HFFc6 (cell line): ENCODE results near the gene MCRS1. TPM values are rescaled to one million over a fixed set of nuclear protein-coding genes. Genes with fewer than 3 reads are reported as not detected.

ENCODE experiments used
- DNase-seq: peaks from one replicate; pipeline ENCODE4 v3.0.0-alpha.2; 2018
- H3K27ac Mint-ChIP-seq: 2 replicates; pipeline ENCODE4 v1.8.0; 2020; ENCODE audit warnings: mild to moderate bottlenecking, mixed read lengths
- H3K27me3 Mint-ChIP-seq: 2 replicates; pipeline ENCODE4 v1.8.0; 2021; ENCODE audit warnings: mild to moderate bottlenecking, moderate library complexity, mixed read lengths; ENCODE audit not compliant: insufficient read depth
- H3K36me3 Mint-ChIP-seq: 2 replicates; pipeline ENCODE4 v1.8.0; 2021; ENCODE audit warnings: low read depth, mixed read lengths
- H3K4me1 Mint-ChIP-seq: 2 replicates; pipeline ENCODE4 v1.8.0; 2020; ENCODE audit warnings: low read depth, mixed read lengths
- H3K4me3 Mint-ChIP-seq: 2 replicates; pipeline ENCODE4 v1.8.0; 2020; ENCODE audit warnings: mild to moderate bottlenecking, moderate library complexity, mixed read lengths
- H3K9me3 Mint-ChIP-seq: 2 replicates; pipeline ENCODE4 v1.8.0; 2020; ENCODE audit warnings: mild to moderate bottlenecking, mixed read lengths
- total RNA-seq, 6 experiments: library from RNA; stranded (reverse); fragmentation: NEBNext Ultra II Directional; extraction: Animal tissue kit (Norgen Biotek cat#: 25700); gene quantifications; 2 replicates in 1 of 6; 3 replicates in 5 of 6; pipeline ENCODE4 v1.2.3, GENCODE V29; 2021
- TF ChIP-seq, protein P1 (sequence below): fragments of 200-600 bp; sonication (generic); IDR thresholded peaks from 2 replicates; pipeline ENCODE4 v1.5.0; 2021; ENCODE audit warnings: antibody characterized with exemption, mild to moderate bottlenecking

MCRS1 gene
- total RNA-seq, 6 experiments from 2014 or later: 46.2 to 59.8 (median 55.4) TPM

DNA sequence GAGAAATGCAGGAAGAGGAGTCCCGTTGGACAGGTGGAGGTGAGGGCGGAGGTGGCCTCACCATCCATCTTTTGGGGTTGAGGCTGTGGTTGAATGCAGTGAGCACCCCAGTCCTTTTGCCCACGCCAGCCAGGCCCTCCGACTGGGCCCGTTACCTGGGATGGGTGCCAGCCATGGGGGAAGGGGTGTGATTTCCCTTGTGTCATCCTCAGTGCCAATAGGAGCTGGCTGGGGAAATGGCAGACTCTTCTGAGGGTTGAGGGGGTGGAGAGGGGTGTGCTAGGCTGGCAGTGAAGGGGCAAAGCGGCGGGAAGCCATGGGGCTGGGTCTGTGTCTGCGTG lies 19.5 kb downstream of the MCRS1 start:
- no peak for DNase-seq
- TF ChIP-seq, protein P1, sequence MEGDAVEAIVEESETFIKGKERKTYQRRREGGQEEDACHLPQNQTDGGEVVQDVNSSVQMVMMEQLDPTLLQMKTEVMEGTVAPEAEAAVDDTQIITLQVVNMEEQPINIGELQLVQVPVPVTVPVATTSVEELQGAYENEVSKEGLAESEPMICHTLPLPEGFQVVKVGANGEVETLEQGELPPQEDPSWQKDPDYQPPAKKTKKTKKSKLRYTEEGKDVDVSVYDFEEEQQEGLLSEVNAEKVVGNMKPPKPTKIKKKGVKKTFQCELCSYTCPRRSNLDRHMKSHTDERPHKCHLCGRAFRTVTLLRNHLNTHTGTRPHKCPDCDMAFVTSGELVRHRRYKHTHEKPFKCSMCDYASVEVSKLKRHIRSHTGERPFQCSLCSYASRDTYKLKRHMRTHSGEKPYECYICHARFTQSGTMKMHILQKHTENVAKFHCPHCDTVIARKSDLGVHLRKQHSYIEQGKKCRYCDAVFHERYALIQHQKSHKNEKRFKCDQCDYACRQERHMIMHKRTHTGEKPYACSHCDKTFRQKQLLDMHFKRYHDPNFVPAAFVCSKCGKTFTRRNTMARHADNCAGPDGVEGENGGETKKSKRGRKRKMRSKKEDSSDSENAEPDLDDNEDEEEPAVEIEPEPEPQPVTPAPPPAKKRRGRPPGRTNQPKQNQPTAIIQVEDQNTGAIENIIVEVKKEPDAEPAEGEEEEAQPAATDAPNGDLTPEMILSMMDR: no peak
- Mint-ChIP-seq H3K27ac (no peak overlapping the region), H3K27me3 (peaks cover 46% of the 10 kb centered on the region), H3K4me1 (no peaks in the 10 kb centered on the region), H3K36me3 (no peaks in the 10 kb centered on the region), H3K4me3 (no peak overlapping the region), H3K9me3 (no peaks in the 10 kb centered on the region)

DNA sequence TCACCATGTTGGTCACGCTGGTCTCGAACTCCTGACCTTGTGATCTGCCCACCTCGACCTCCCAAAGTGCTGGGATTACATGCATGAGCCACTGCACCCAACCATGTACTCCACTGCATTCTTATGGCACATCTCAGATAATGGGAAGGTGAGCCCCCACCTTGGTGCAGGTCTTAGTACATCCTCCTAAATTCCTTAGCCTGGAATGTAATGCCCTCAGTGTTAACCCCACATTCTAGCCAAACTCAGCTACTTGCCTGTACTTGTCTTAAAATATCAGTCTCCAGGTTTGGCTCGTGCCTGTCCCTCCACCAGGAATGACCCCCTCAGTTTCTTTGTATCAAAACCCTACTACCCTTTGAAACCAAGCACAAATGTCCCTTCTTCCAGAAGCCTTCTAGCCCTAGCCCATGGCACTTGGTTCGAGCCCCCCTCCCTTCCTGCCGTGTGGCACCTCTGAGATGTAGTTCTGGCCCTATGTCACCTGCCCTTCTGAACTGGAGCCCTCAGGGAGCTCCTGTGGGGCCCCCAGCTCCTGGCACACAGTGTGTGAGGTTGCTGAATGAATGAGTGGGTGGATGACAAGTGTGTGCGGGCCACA lies 20.8 kb downstream of the MCRS1 start:
- Mint-ChIP-seq H3K9me3 (no peaks in the 10 kb centered on the region), H3K36me3 (no peaks in the 10 kb centered on the region), H3K27ac (no peak overlapping the region), H3K4me3 (no peak overlapping the region), H3K27me3 (peaks cover 47% of the 10 kb centered on the region), H3K4me1 (no peaks in the 10 kb centered on the region)
- no peak for DNase-seq
- TF ChIP-seq, protein P1: no peak

DNA sequence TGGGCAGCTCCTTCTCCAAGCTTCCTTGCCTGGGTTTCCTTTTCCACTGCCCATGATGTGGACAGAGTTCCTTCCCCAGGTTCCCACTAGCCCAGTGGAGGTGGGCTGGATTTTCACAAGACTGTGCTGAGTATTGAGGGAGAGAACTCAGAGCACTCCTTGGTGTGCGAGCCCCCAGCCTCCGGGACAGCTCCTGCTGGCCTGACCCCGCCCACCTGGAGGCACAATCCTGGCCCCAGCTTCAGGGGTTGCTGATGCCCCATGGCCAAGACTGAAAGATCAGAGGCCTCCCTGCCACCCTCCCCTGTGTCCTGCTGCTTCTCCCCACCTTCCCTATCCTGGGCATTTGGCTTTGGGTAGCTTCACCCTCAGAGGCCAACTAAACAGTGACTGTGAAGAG lies 21.5 kb downstream of the MCRS1 start:
- Mint-ChIP-seq H3K27ac (no peak overlapping the region), H3K4me3 (no peak overlapping the region), H3K36me3 (no peaks in the 10 kb centered on the region), H3K9me3 (no peaks in the 10 kb centered on the region), H3K4me1 (no peaks in the 10 kb centered on the region), H3K27me3 (peaks cover 43% of the 10 kb centered on the region)
- DNase-seq: no peak
- TF ChIP-seq, protein P1: no peak

DNA sequence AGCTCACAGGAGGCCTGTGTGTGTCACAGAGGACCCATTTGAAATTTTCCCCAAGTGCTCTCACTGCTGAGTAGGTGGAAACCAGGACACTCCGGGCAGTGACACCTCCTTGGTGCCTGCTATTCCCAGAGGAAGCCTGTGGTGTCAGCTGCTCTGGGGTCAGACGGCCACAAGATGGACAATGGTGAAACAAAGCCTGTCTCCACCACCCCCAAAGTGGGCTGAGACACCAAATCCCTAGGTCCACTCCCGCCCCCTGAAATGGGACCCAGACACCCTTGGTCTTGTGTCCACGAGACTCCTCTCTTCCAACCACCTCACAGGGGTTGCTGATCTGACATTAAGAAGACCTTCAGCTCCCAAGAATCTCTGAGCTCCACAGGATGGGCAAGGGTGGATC lies 22.1 kb downstream of the MCRS1 start:
- peaks cover 46% of the 10 kb centered on the region for H3K27me3 Mint-ChIP-seq
- H3K4me3 Mint-ChIP-seq: no peak overlapping the region
- H3K9me3 Mint-ChIP-seq: no peaks in the 10 kb centered on the region
- H3K36me3 Mint-ChIP-seq: no peaks in the 10 kb centered on the region
- H3K27ac Mint-ChIP-seq: no peak overlapping the region
- no peak for DNase-seq
- TF ChIP-seq, protein P1: no peak
- H3K4me1 Mint-ChIP-seq: no peaks in the 10 kb centered on the region

DNA sequence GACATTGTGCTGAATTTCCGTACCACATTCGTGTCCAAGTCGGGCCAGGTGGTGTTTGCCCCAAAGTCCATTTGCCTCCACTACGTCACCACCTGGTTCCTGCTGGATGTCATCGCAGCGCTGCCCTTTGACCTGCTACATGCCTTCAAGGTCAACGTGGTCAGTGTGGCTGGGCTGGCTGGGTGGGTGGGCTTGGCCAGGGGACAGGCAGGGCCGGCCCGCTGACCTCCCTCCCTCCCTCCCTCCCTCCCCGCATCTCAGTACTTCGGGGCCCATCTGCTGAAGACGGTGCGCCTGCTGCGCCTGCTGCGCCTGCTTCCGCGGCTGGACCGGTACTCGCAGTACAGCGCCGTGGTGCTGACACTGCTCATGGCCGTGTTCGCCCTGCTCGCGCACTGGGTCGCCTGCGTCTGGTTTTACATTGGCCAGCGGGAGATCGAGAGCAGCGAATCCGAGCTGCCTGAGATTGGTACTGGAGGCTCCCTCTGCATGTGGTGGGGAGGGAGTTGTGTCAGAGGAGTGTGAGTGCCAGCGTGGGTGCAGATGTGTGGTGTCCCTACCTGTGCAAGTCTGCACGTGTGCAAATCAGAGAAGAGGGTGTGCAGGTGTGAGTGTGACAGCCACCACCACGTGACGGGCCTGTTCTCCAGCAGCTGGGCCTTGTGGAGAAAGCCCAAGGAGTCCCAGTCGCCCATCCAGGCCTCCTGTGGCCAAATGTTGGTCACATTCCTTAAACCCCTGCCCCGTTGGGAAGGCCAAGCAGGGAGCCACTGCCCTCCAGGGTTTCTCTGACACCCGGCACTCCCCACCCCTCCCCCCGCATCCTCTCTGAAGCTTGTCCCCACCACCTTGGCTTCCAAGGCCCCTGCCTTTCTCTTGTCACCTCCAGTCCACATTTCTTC lies 23.8 kb downstream of the MCRS1 start:
- no peak overlapping the region for H3K27ac Mint-ChIP-seq
- no peak for DNase-seq
- H3K36me3 Mint-ChIP-seq: no peaks in the 10 kb centered on the region
- TF ChIP-seq, protein P1: no peak
- no peaks in the 10 kb centered on the region for H3K4me1 Mint-ChIP-seq
- H3K4me3 Mint-ChIP-seq: no peak overlapping the region
- H3K9me3 Mint-ChIP-seq: no peaks in the 10 kb centered on the region
- peaks cover 47% of the 10 kb centered on the region for H3K27me3 Mint-ChIP-seq
